ENCODE results near the gene DNAH2.
A peak's percentile ranks its signal among the peaks of the same experiment; 100 is the strongest.

The DNAH2 gene

DNA sequence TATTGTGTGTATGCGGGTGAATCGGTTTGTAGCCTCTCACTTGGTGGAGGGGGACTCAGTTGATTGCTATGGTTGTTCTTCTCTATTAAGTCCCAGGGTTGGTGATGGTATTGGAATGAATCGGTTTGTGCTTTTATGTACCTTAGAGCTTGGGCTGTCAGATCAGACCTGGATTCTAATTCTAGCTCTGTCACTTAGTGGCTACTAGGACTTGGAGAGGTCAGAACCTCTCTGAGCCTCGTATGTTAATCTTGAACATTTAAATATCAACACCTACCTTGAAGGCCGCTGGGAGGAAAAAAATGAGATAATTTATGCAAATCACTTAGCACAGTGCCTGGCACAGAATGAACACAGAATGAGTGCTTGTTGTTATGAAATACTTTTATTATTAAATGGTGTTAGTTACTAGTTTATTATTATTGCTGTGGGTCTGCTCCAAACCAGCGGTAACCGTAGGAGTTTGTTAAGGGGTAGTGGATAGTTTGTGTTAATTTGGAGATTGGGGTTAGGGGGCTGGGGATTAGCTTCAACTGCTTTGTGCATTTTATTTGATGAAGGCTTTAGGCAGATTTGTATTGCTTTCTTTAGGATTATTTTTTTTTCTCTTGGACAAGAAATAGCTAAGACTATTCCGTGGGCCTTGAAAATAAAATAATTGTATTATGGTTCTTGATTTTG, 120.0 kb downstream of the DNAH2 start:
- peak overlapping the region; percentile 83 for H3K4me3 ChIP-seq (replicated peaks; ENCODE audit: low read depth, low read length)
- DNase-seq (ENCODE audit: extremely low read depth, low read depth) = no peak
- TF ChIP-seq, protein P1, sequence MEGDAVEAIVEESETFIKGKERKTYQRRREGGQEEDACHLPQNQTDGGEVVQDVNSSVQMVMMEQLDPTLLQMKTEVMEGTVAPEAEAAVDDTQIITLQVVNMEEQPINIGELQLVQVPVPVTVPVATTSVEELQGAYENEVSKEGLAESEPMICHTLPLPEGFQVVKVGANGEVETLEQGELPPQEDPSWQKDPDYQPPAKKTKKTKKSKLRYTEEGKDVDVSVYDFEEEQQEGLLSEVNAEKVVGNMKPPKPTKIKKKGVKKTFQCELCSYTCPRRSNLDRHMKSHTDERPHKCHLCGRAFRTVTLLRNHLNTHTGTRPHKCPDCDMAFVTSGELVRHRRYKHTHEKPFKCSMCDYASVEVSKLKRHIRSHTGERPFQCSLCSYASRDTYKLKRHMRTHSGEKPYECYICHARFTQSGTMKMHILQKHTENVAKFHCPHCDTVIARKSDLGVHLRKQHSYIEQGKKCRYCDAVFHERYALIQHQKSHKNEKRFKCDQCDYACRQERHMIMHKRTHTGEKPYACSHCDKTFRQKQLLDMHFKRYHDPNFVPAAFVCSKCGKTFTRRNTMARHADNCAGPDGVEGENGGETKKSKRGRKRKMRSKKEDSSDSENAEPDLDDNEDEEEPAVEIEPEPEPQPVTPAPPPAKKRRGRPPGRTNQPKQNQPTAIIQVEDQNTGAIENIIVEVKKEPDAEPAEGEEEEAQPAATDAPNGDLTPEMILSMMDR (IDR thresholded peaks at IDR 0.05; ENCODE audit: low read depth, low read length, missing control alignments) = no peak

DNA sequence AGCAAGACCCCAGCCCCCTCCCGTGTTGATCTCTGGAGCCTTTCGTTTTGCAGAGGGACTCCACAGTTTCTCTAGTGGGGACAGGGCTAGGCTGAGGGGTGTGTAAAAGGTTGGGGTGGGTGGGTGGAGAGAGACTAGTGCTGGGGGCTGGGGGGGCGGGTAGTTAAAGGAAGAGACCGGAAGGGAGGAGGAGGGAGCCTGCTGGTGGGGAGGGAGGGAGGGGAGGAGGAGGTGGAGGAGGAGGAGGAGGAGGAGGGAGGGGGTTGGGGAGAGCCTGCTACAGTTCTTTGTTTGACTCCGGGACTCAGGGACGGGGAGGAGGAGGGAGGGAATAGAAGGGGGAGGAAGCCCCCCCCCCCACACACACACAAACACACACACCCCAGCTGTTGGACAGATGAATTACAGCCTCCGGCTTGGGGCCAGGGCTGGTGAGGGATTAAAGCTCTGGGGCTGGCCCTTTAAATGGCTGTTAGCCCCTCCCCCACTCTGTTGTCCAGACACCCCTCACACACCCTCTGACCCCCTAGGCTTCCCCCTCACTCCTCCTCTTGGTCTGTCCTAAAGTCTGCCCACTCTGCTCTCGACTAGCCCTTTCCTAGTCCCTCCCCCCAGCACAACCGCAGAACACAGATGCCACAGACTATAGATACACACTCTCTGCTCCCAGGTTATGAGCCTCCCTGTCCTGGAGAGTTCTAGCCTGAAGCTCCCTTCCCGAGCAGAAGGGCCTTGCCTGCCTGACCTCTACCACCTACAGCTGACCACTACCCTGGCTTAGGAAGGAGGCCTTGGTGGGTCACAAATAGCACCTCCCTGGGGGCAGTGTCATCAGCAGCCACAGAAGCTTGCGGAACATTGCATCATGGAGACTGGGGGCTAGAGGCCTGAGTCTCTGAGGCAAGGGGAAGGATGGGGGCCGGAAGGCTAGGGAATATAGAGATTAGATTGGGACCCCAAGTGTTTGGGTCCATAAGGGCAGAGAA, 120.8 kb downstream of the DNAH2 start:
- TF ChIP-seq, protein P1 (IDR thresholded peaks at IDR 0.05; ENCODE audit: low read depth, low read length, missing control alignments) = no peak
- DNase-seq (ENCODE audit: extremely low read depth, low read depth) = no peak
- peak overlapping the region; percentile 83 for H3K4me3 ChIP-seq (replicated peaks; ENCODE audit: low read depth, low read length)

DNA sequence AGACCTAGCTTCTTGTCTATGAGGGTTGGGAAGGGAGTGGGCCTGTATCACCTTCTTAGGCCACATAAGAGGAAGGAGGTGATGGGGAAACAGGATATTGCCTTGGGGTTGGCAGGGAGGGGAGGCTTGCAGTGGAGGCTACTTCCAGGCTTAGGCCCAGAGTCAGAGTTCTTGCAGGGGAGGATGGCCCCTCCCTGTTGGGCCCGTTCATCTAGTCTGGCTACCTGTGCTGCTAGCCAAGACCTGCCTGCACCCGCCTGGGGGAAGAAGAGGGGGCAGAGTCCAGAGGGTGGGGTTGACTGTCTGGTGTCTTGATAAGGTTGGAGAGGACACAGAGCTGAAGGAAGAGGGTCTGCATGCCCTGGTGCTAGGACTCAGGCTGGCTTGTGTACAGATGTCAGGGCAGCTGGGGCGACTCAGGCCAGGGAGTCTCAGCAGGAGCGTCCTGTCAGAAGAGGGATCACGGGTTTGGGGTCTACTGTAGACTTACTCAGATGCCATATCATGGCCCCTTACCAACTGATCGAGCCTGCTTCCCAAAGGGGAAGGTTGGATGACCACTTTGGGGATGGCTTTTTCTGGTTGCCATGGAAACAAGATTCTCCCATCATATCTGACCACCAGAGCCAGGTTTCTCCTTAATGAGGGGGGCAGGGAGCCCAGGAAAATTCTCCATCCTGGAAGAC, 121.8 kb downstream of the DNAH2 start:
- no peak for DNase-seq (ENCODE audit: extremely low read depth, low read depth)
- TF ChIP-seq, protein P1 (IDR thresholded peaks at IDR 0.05; ENCODE audit: low read depth, low read length, missing control alignments) = no peak
- H3K4me3 ChIP-seq (replicated peaks; ENCODE audit: low read depth, low read length) = peak overlapping the region; percentile 31; the same call in 1 of the 2 replicates

DNA sequence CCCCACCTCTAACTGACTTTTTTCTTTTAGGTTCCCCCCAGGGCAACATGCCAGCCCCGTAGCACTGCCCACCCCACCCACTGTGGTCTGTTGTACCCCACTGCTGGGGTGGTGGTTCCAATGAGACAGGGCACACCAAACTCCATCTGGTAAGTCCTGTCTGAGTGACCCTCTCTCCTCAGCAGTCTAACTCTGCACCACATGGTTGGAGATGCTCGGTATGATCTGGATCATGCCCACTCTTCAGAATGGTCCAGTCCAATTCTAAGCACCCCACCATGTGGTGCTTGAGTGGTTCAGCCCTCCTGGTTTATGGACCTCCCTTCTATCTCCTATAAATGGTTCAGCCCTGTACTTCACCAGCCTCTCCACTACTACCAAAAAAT, 122.3 kb downstream of the DNAH2 start:
- TF ChIP-seq, protein P1 (IDR thresholded peaks at IDR 0.05; ENCODE audit: low read depth, low read length, missing control alignments) = no peak
- no peak for DNase-seq (ENCODE audit: extremely low read depth, low read depth)
- no peak overlapping the region for H3K4me3 ChIP-seq (replicated peaks; ENCODE audit: low read depth, low read length)

DNA sequence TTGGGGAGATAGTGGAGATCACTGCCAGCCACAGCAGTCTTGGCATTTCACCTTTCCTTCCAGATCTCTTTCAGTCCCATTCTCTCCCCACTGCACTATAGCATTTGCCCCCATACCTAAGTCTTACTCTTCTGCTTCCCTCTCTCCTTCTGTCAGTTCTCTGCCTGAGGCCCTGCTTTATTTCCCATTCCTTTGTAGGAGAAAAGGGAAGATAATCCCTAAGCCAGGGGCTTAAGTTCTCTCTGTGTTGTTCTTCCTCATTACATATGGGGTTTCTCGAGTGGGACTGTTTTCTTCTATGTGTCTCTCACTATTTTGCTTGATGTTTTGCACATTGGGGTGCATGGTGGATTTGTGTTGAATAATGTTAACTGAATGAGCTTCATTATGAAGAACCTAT, 122.9 kb downstream of the DNAH2 start:
- no peak overlapping the region for H3K4me3 ChIP-seq (replicated peaks; ENCODE audit: low read depth, low read length)
- DNase-seq (ENCODE audit: extremely low read depth, low read depth) = no peak
- TF ChIP-seq, protein P1 (IDR thresholded peaks at IDR 0.05; ENCODE audit: low read depth, low read length, missing control alignments) = no peak

DNA sequence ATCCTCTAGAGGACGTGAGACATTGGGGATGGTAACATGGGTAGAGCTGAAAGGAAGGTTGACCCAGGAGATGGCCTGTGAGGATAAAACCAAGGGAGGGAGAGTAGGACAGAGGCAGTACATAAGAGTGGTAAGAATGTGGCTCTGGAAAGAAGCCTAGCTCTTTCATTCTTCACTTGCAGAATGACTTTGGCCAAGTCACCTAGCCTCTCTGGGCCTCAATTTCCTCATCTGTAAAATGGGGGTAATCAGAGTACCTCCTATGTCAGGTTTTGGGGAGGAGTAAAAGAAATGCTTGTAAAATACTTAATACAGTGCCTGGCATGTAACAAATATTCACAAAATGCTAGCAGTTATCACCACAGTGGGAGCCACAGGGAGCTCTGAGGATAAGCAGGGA, 123.3 kb downstream of the DNAH2 start:
- H3K4me3 ChIP-seq (replicated peaks; ENCODE audit: low read depth, low read length) = peak overlapping the region; percentile 89
- DNase-seq (ENCODE audit: extremely low read depth, low read depth) = no peak
- TF ChIP-seq, protein P1 (IDR thresholded peaks at IDR 0.05; ENCODE audit: low read depth, low read length, missing control alignments) = no peak

Measured in HFF-Myc (cell line).